GM12874 (cell line): ENCODE measurements around the gene FSTL4.

Source experiments
- TF ChIP-seq, protein P1 (sequence below): IDR thresholded peaks from 2 replicates; pipeline ENCODE4 v1.5.1; 2011; ENCODE audit warnings: low read depth, mild to moderate bottlenecking, control low read depth, low read length, moderate library complexity; ENCODE audit not compliant: insufficient read depth

FSTL4 gene

DNA sequence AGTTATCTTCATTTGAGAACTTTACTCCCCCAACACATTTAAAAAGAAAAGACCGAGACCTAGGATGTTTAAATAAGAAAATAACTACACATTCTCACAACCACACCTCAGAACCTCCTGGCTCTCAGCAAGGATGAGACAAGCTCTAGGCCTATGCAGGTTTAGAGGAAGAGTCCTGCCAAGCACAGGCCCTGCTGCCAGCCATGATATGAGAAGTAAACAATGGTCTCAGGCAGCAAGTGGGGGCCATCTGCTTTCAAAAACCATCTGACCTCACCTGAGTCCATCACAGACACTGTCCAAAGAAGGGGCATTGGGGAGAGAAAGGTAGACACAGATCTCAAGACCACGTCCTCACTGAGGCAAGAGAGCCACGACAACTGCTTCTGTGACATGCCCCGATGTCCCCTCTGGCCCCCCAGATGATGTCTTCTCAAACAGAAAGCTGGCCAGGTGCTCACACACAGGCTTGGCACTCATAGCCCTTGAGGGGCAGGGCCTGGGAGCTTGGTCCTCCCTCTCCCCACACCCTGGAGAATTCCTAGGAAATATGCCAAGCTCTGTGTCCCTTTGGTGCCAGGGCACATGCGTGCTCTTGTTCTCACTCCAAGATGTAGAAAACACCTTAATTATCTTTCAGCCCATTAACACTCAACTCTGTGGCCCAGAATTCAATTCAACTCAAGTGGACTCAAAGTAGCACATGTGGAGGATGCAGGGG is 150.4 kb downstream of the FSTL4 start:
- TF ChIP-seq, protein P1, sequence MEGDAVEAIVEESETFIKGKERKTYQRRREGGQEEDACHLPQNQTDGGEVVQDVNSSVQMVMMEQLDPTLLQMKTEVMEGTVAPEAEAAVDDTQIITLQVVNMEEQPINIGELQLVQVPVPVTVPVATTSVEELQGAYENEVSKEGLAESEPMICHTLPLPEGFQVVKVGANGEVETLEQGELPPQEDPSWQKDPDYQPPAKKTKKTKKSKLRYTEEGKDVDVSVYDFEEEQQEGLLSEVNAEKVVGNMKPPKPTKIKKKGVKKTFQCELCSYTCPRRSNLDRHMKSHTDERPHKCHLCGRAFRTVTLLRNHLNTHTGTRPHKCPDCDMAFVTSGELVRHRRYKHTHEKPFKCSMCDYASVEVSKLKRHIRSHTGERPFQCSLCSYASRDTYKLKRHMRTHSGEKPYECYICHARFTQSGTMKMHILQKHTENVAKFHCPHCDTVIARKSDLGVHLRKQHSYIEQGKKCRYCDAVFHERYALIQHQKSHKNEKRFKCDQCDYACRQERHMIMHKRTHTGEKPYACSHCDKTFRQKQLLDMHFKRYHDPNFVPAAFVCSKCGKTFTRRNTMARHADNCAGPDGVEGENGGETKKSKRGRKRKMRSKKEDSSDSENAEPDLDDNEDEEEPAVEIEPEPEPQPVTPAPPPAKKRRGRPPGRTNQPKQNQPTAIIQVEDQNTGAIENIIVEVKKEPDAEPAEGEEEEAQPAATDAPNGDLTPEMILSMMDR = no peak

DNA sequence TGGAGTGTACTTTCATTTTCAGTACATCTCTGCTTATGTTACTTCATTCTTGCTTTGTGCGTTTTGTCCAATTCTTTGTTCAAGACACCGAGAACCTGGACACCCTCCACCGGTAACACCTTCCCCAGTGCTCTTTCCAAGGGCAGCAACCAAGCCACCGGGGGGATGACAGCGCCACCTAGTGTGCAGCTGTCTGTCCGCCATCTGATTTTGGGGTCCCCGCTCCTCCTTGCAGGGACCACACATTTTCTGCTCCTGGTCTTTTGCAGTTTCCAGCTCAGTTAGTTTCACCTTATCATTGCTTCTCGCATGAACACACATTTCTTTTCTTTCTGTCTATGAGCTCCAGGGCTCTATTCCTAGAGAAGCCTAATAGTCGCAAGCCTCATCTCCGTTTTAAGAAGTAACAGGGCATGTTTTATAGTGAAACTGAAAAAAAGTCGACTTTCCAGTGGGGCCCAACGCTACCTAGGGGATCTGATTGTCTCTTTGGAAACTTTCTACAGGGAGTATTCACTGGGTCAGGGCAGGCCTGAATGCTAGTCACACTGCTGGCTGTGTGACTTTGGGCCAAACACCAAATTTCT is 152.1 kb downstream of the FSTL4 start:
- TF ChIP-seq, protein P1 = peak; percentile 80

- TF ChIP-seq, protein P1 = no peak
These were observed 152.7 kb downstream of the FSTL4 start for GRCh38 chr5:133459474-133460160.

- TF ChIP-seq, protein P1 = no peak
These were observed 153.9 kb downstream of the FSTL4 start for GRCh38 chr5:133458435-133458834.

DNA sequence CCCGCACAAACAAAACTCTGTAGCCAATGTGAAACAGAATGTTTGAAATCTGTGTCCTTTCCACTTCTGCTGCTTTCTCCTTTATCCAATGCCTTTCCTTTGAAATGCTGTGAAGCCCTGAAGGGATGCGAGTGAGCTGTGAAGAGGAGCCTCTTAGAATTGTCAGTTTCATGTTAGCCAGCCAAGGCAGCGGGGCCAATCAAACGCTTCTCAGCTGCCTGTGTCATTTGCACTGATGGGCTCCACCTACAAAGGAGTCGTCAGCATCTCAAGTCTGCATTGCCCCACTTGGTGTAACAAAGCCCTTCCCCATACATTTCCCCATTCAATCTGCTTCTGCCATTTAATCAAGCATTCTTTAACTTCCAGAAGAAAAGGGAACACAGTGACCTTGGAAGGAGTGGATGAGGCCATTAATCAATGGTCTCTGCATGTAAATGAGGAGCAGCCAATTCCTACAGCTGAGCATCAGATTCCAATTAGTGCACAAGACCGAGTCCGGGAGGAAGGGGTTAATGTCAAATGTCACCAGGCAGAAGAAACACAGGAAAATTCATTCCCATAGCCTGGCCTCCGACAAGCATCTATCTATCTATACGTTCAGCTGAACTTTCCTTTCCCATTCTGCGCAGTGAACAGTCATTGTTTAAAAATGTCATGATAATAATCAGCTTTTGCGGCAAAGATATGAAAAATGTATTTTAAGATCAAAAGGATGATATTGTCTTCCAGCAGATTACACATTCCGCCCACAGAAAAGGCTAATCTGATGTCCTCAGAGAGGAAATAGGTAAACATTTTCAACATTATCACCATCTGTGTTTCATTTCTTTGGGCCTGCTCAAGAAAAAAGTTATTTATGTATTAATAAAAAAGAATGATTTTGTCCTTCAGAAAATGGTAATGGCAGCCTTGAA is 154.6 kb downstream of the FSTL4 start:
- TF ChIP-seq, protein P1 = no peak

DNA sequence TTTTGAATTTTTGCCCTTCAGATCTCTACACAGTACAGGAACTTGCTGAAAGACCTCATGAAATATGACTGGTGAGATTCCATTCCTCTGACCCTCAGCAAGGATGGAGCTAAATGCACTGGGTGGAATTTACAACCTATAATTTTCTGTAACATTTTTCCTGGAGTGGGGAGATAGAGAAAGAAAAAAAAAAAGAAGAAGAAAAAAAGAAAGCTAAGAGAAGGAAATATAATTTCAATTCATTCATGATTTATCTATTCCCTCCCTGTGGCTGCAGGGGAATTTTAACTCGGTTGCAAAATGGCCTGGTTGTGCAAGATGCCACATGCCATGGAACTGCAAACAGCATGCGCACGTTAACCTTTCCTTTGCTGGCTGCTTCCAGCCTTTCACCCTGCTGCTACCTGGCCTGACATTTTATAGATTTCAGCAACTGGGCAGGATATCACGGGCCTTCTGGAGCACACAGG is 155.4 kb downstream of the FSTL4 start:
- TF ChIP-seq, protein P1 = no peak
